ENCODE measurements around the gene PLXNC1.

The PLXNC1 gene

GRCh38 chr12:94147991-94148738 lies at the start of gene PLXNC1:
TSS of gene PLXNC1 (plus strand) at chr12:94148577. CDS start at chr12:94148972, 395 bp downstream.
- peak; percentile 40 for DNase-seq

GRCh38 chr12:94099191-94099590 lies 49.2 kb upstream of the PLXNC1 start:
- DNase-seq: no peak

- DNase-seq: no peak
These were observed 48.7 kb upstream of the PLXNC1 start for GRCh38 chr12:94099632-94100031.

- no peak for DNase-seq
These were observed 48.2 kb upstream of the PLXNC1 start for GRCh38 chr12:94100211-94100627.

- DNase-seq: peak; percentile 76
These were observed 47.2 kb upstream of the PLXNC1 start for GRCh38 chr12:94100990-94101737.

- DNase-seq: peak; percentile 88
These were observed 46.4 kb upstream of the PLXNC1 start for GRCh38 chr12:94101738-94102660.

- no peak for DNase-seq
These were observed 44.4 kb upstream of the PLXNC1 start for GRCh38 chr12:94103986-94104385.

GRCh38 chr12:94107910-94108309 lies 40.5 kb upstream of the PLXNC1 start:
- no peak for DNase-seq

GRCh38 chr12:94109160-94109559 lies 39.2 kb upstream of the PLXNC1 start:
- no peak for DNase-seq

- no peak for DNase-seq
These were observed 38.1 kb upstream of the PLXNC1 start for GRCh38 chr12:94110258-94110657.

GRCh38 chr12:94111302-94111701 lies 37.1 kb upstream of the PLXNC1 start:
- DNase-seq: no peak

- peak; percentile 7 for DNase-seq
These were observed 36.3 kb upstream of the PLXNC1 start for GRCh38 chr12:94112121-94112520.

- DNase-seq: no peak
These were observed 34.2 kb upstream of the PLXNC1 start for GRCh38 chr12:94114166-94114565.

- no peak for DNase-seq
These were observed 32.2 kb upstream of the PLXNC1 start for GRCh38 chr12:94116191-94116590.

GRCh38 chr12:94121886-94122285 lies 26.5 kb upstream of the PLXNC1 start:
- DNase-seq: no peak

- DNase-seq: no peak
These were observed 25.8 kb upstream of the PLXNC1 start for GRCh38 chr12:94122591-94122990.

- DNase-seq: no peak
These were observed 25.2 kb upstream of the PLXNC1 start for GRCh38 chr12:94123127-94123526.

GRCh38 chr12:94126067-94126466 lies 22.3 kb upstream of the PLXNC1 start:
- no peak for DNase-seq

- DNase-seq: no peak
These were observed 20.9 kb upstream of the PLXNC1 start for GRCh38 chr12:94127239-94128131.

- DNase-seq: no peak
These were observed 20.1 kb upstream of the PLXNC1 start for GRCh38 chr12:94128280-94128679.

GRCh38 chr12:94133964-94134795 lies 14.2 kb upstream of the PLXNC1 start:
- peak; percentile 29 for DNase-seq

Data from midbrain (tissue), 1 donor.